Dedifferentiated amniotic fluid mesenchymal stem cell (primary cell): Measurements from ENCODE around the gene AATF.

Experiments
- DNase-seq: peaks from one replicate; pipeline ENCODE4 v3.0.0-alpha.2; 2016; ENCODE audit errors: extremely low spot score

The AATF gene

GRCh38 chr17:36931096-36931696, 17.6 kb upstream of the AATF start:
- DNase-seq, result no peak

- DNase-seq, result no peak
Observed at GRCh38 chr17:36931697-36932382, 16.9 kb upstream of the AATF start.

GRCh38 chr17:36932383-36932693, 16.4 kb upstream of the AATF start:
- no peak for DNase-seq

- DNase-seq, result no peak
Observed at GRCh38 chr17:36932694-36933511, 15.9 kb upstream of the AATF start.

GRCh38 chr17:36933512-36934143, 15.1 kb upstream of the AATF start:
- DNase-seq, result no peak

GRCh38 chr17:36934144-36934691, 14.5 kb upstream of the AATF start:
- no peak for DNase-seq

- DNase-seq, result no peak
Observed at GRCh38 chr17:36934692-36935630, 13.8 kb upstream of the AATF start.

GRCh38 chr17:36935671-36936454, 12.9 kb upstream of the AATF start:
- no peak for DNase-seq

GRCh38 chr17:36936455-36937000, 12.2 kb upstream of the AATF start:
- no peak for DNase-seq

GRCh38 chr17:36937001-36937958, 11.5 kb upstream of the AATF start, which contains the start of gene LHX1:
TSS of gene LHX1 (plus strand) at chr17:36937475. CDS start at chr17:36938198, 723 bp downstream.
- no peak for DNase-seq

- no peak for DNase-seq
Observed at GRCh38 chr17:36937959-36938565, 10.7 kb upstream of the AATF start.

GRCh38 chr17:36938566-36939051, 10.1 kb upstream of the AATF start:
- no peak for DNase-seq

GRCh38 chr17:36939052-36939801, 9.5 kb upstream of the AATF start:
- DNase-seq, result no peak

GRCh38 chr17:36939802-36940312, 8.9 kb upstream of the AATF start:
- no peak for DNase-seq

GRCh38 chr17:36940313-36941264, 8.2 kb upstream of the AATF start:
- DNase-seq, result no peak
